SU-DHL-6 (cell line): ENCODE data around the gene ANO10.
"Not testable (repeated sequence)": the region's sequence is repeated elsewhere in the genome, so short reads cannot be mapped to it uniquely, and the experiment has no call there.

Experiments used
- H2AFZ ChIP-seq: fragments of 200-600 bp; sonication (generic); 2 replicates; pipeline ENCODE4 v1.6.1; 2014; ENCODE audit warnings: low read depth, mild to moderate bottlenecking, moderate library complexity, mixed read lengths, antibody characterized with exemption, low read length; ENCODE audit not compliant: severe bottlenecking
- H3F3A ChIP-seq: fragments of 200-600 bp; shearing (Covaris generic); 2 replicates; pipeline ENCODE4 v1.6.0; 2016; ENCODE audit warnings: antibody characterized with exemption, mild to moderate bottlenecking; ENCODE audit not compliant: insufficient read depth
- H3K27ac ChIP-seq: fragments of 200-600 bp; sonication (generic); 2 replicates; pipeline ENCODE4 v1.5.1; 2016; ENCODE audit warnings: low read depth, mild to moderate bottlenecking, low read length, moderate library complexity, mixed read lengths
- H3K27me3 ChIP-seq: fragments of 200-600 bp; sonication (generic), shearing (Covaris generic); 2 replicates; pipeline ENCODE4 v1.6.0; 2014; ENCODE audit warnings: mild to moderate bottlenecking, low read length
- H3K36me3 ChIP-seq: fragments of 200-600 bp; sonication (generic); 2 replicates; pipeline ENCODE4 v1.6.1; 2014; ENCODE audit warnings: mild to moderate bottlenecking, low read length, mixed read lengths
- H3K4me2 ChIP-seq: fragments of 300-600, 200-600 bp; shearing (Covaris generic), sonication (generic); 2 replicates; pipeline ENCODE4 v1.6.0; 2014; ENCODE audit warnings: low read length, low read depth, mild to moderate bottlenecking; ENCODE audit not compliant: poor library complexity, severe bottlenecking
- H3K4me3 ChIP-seq: fragments of 200-600 bp; sonication (generic); 2 replicates; pipeline ENCODE4 v1.5.1; 2014; ENCODE audit warnings: antibody characterized with exemption, low read length, mild to moderate bottlenecking, mixed read lengths; ENCODE audit not compliant: insufficient read depth, poor library complexity, severe bottlenecking
- H3K79me2 ChIP-seq: fragments of 200-600 bp; sonication (generic); 2 replicates; pipeline ENCODE4 v1.6.1; 2014; ENCODE audit warnings: mild to moderate bottlenecking, low read length, moderate library complexity; ENCODE audit not compliant: insufficient read depth
- H3K9ac ChIP-seq: fragments of 200-600 bp; sonication (generic); 2 replicates; pipeline ENCODE4 v1.7.0; 2014; ENCODE audit warnings: mild to moderate bottlenecking, low read length
- H3K9me2 ChIP-seq: fragments of 200-600 bp; sonication (generic); replicated peaks from 2 replicates; pipeline ENCODE4 v1.6.1; 2014; ENCODE audit warnings: low read length; ENCODE audit not compliant: insufficient read depth
- H3K9me3 ChIP-seq: fragments of 200-600 bp; sonication (generic); 2 replicates; pipeline ENCODE4 v1.6.1; 2014; ENCODE audit warnings: low read length, mixed read lengths; ENCODE audit not compliant: insufficient read depth
- H4K20me1 ChIP-seq: fragments of 200-600 bp; sonication (generic); 2 replicates; pipeline ENCODE4 v1.6.1; 2014; ENCODE audit warnings: low read depth, mild to moderate bottlenecking, antibody characterized with exemption, low read length, moderate library complexity, mixed read lengths
- EZH2phosphoT487 ChIP-seq: fragments of 200-600 bp; sonication (generic), shearing (Covaris generic); conservative IDR thresholded peaks from 2 replicates; pipeline ENCODE4 v1.6.1; 2018; ENCODE audit warnings: mild to moderate bottlenecking, antibody characterized with exemption, low read length, moderate library complexity, mixed read lengths
- TF ChIP-seq, protein P1 (sequence below): fragments of 200-600 bp; sonication (generic); IDR thresholded peaks from one replicate; pipeline ENCODE4 v1.5.1; 2017; ENCODE audit warnings: antibody characterized with exemption, mild to moderate bottlenecking, low read length, moderate library complexity; ENCODE audit not compliant: insufficient read depth, poor library complexity, severe bottlenecking

Gene ANO10

DNA sequence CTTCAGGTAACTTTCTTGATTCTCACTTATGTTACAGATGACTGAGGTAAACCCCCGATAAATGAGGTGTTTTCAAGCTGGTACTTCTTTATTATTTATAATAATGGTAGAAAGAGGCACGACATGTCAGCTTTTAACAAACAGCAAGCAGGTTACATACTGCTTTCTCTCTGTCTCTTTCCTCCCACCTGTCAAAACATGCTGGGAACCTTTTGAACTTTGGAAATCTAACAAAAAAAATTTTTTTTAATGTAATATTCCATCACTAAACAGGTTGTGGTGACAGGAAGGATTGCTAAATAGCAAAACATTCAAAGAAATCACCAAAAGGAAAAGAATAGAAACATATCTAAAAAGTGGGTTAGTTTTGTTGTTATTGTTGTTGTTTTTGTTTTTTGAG lies 48.2 kb downstream of the ANO10 start:
- H3K9me2 ChIP-seq, result no peaks in the 10 kb centered on the region

DNA sequence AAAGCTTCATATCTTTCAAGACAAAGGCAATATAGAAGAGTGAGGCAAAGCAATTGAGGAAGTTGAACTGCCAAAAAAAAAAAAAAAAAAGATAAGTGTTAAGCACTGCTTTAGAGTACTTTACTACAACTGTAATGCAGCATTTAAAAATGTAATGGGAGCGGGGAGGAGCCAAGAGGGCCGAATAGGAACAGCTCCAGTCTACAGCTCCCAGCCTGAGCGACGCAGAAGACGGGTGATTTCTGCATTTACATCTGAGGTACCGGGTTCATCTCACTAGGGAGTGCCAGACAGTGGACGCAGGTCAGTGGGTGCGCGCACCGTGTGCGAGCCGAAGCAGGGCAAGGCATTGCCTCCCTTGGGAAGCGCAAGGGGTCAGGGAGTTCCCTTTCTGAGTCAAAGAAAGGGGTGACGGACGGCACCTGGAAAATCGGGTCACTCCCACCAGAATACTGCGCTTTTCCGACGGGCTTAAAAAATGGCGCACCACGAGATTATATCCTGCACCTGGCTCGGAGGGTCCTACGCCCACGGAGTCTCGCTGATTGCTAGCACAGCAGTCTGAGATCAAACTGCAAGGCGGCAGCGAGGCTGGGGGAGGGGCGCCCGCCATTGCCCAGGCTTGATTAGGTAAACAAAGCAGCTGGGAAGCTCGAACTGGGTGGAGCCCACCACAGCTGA lies 56.0 kb downstream of the ANO10 start:
- not testable (repeated sequence) for H4K20me1 ChIP-seq, H3K9ac ChIP-seq, H3K27ac ChIP-seq, H3K9me2 ChIP-seq, H3K4me2 ChIP-seq, H3K79me2 ChIP-seq, H3K4me3 ChIP-seq, H3K27me3 ChIP-seq, H3K36me3 ChIP-seq, H2AFZ ChIP-seq, H3F3A ChIP-seq, H3K9me3 ChIP-seq

More for the DNA sequence above, 48.2 kb downstream of the ANO10 start:
- H3K36me3 ChIP-seq, result no peaks in the 10 kb centered on the region
- no peaks in the 10 kb centered on the region for H3K79me2 ChIP-seq
- no peak overlapping the region for H3K4me3 ChIP-seq
- H3K27ac ChIP-seq, result no peak overlapping the region
- no peaks in the 10 kb centered on the region for H3K27me3 ChIP-seq
- no peaks in the 10 kb centered on the region for H3F3A ChIP-seq
- H3K9ac ChIP-seq, result no peak overlapping the region
- H2AFZ ChIP-seq, result no peak overlapping the region
- no peak overlapping the region for H3K4me2 ChIP-seq
- no peaks in the 10 kb centered on the region for H4K20me1 ChIP-seq
- H3K9me3 ChIP-seq, result no peaks in the 10 kb centered on the region
- TF ChIP-seq, protein P1, sequence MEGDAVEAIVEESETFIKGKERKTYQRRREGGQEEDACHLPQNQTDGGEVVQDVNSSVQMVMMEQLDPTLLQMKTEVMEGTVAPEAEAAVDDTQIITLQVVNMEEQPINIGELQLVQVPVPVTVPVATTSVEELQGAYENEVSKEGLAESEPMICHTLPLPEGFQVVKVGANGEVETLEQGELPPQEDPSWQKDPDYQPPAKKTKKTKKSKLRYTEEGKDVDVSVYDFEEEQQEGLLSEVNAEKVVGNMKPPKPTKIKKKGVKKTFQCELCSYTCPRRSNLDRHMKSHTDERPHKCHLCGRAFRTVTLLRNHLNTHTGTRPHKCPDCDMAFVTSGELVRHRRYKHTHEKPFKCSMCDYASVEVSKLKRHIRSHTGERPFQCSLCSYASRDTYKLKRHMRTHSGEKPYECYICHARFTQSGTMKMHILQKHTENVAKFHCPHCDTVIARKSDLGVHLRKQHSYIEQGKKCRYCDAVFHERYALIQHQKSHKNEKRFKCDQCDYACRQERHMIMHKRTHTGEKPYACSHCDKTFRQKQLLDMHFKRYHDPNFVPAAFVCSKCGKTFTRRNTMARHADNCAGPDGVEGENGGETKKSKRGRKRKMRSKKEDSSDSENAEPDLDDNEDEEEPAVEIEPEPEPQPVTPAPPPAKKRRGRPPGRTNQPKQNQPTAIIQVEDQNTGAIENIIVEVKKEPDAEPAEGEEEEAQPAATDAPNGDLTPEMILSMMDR, result no peak
- TF ChIP-seq EZH2phosphoT487, result no peak

DNA sequence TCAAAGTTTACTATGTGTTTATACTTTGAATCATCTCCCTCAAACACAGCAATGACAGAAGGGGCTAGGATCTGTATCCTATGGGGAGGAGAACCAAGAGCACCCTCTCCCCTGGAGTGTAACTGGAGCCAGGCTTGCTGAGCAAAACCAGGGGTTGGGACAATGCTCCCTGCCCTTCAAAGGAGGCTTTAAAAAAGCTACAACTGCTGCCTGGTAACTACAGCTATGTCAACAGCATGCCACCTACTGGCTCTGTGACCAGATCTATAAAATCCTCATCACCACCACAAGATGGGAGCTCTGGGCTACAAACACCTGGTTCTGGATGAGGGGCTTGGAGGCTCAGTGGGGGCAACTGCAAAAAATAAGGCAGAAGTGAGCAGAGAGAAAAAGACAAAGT lies 61.9 kb downstream of the ANO10 start:
- Histone ChIP-seq H4K20me1 (no peaks in the 10 kb centered on the region), H3K9ac (no peak overlapping the region), H3K4me3 (no peak overlapping the region), H3K27ac (no peak overlapping the region), H3K4me2 (no peak overlapping the region), H3F3A (no peaks in the 10 kb centered on the region), H3K9me2 (no peaks in the 10 kb centered on the region), H3K79me2 (no peaks in the 10 kb centered on the region), H3K36me3 (no peaks in the 10 kb centered on the region), H3K9me3 (no peaks in the 10 kb centered on the region), H2AFZ (no peak overlapping the region), H3K27me3 (no peaks in the 10 kb centered on the region)
- TF ChIP-seq EZH2phosphoT487, result no peak
- TF ChIP-seq, protein P1, result no peak

DNA sequence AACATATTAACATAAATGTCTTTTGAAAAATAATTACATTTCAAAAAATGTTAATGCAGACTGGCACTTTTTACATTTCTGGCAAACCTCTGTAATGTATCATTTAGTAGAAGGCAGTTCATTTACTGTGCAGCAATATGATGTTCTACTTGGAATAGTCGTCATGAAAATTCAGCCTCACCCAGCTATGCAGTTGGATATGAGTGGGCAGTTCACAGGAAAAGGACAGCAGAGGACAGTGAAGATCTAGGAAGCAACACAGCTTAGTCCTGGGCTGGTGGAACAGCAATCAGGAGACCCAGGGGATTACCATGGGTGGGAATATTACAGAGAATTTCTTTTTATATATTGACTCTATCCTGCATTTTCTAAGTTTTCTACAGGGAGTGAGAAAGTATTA lies 63.6 kb downstream of the ANO10 start:
- no peaks in the 10 kb centered on the region for H3K36me3 ChIP-seq
- H4K20me1 ChIP-seq, result no peaks in the 10 kb centered on the region
- H3K4me2 ChIP-seq, result no peak overlapping the region
- no peaks in the 10 kb centered on the region for H3K79me2 ChIP-seq
- H3K27me3 ChIP-seq, result no peaks in the 10 kb centered on the region
- H3K4me3 ChIP-seq, result no peak overlapping the region
- no peak overlapping the region for H3K27ac ChIP-seq
- H3K9me2 ChIP-seq, result no peaks in the 10 kb centered on the region
- no peak overlapping the region for H2AFZ ChIP-seq
- H3K9me3 ChIP-seq, result no peaks in the 10 kb centered on the region
- no peak overlapping the region for H3K9ac ChIP-seq
- TF ChIP-seq, protein P1, result no peak
- no peaks in the 10 kb centered on the region for H3F3A ChIP-seq
